Right lobe of liver (tissue), 6 donors: ENCODE results near the gene AURKAIP1. TPM values are rescaled to one million over a fixed set of nuclear protein-coding genes. Genes with fewer than 3 reads are reported as not detected.
A peak's percentile ranks its signal among the peaks of the same experiment; 100 is the strongest.
"Not testable (repeated sequence)": the region's sequence is repeated elsewhere in the genome, so short reads cannot be mapped to it uniquely, and the experiment has no call there.

Experiments used
- ATAC-seq, 4 donors: fragments of 200-7000 bp; cut with Tn5 transposase; one replicate each; pipeline ENCODE4 v1.9.1; 2020; ENCODE audit warnings: mild to moderate bottlenecking in 4 of 4, moderate library complexity in 4 of 4
- DNase-seq, 3 donors: peaks; one replicate each; pipeline ENCODE4 v3.0.0-alpha.2; 2020
- H3K27ac ChIP-seq, 3 donors: fragments of 200-600 bp; one replicate each; pipeline ENCODE4 v1.8.0; 2022
- H3K27me3 ChIP-seq, 2 donors: fragments of 200-600 bp; one replicate each; pipeline ENCODE4 v1.8.0; 2022
- H3K36me3 ChIP-seq, 4 donors: fragments of 200-600 bp; sonication (generic) in 1 of 4; one replicate each; pipeline versions ENCODE4 v1.5.1 to v1.8.0; 2017 to 2022; ENCODE audit warnings: control low read depth in 1 of 4
- H3K4me1 ChIP-seq, 4 donors: fragments of 200-600 bp; sonication (generic) in 1 of 4; one replicate each; pipeline versions ENCODE4 v1.5.1 to v1.8.0; 2017 to 2022; ENCODE audit warnings: control low read depth in 1 of 4
- H3K4me3 ChIP-seq, 3 donors: fragments of 200-600 bp; one replicate each; pipeline ENCODE4 v1.8.0; 2022
- H3K9me3 ChIP-seq, 4 donors: fragments of 200-600 bp; sonication (generic) in 1 of 4; one replicate each; pipeline versions ENCODE4 v1.5.1 to v1.8.0; 2017 to 2022; ENCODE audit warnings: control low read depth in 1 of 4
- CTCF ChIP-seq, 4 donors: fragments of 200-600 bp in 3 of 4; fragments of 450-650 bp in 1 of 4; IDR thresholded peaks; one replicate each; pipeline versions ENCODE4 v1.5.1 to v1.8.0; 2016 to 2022; ENCODE audit warnings: antibody characterized with exemption in 4 of 4, mild to moderate bottlenecking in 2 of 4
- POLR2A ChIP-seq: fragments of 450-650 bp; IDR thresholded peaks from one replicate; pipeline ENCODE4 v1.6.1; 2017; ENCODE audit warnings: antibody characterized with exemption, mild to moderate bottlenecking
- WGBS: methylation state at CpG from one replicate; pipeline ENCODE4 v1.1.6; 2018; ENCODE audit warnings: low coverage, low lambda C conversion rate; ENCODE audit not compliant: insufficient coverage; ENCODE audit errors: missing lambda C conversion rate; 5-methylcytosine and 5-hydroxymethylcytosine counted together
- intact Hi-C, 2 donors: fragments of 100-400 bp; cut with DNase I; formaldehyde crosslinking; loops; one replicate each; pipeline versions ENCODE4 v1.11.2 to v1.14.1; 2022
- total RNA-seq, 6 experiments: library from RNA; depleted of rRNA in 2 of 6; stranded (reverse); fragments of >200 nt in 2 of 6; fragmentation: NEBNext Ultra II Directional in 3 of 6; extraction: Animal tissue kit (Norgen Biotek cat#: 25700) in 3 of 6; gene quantifications; one replicate each; pipeline versions ENCODE4 v1.1.0 to v1.2.4, GENCODE V29; 2016 to 2023
- donor health status: DM: no; HTN: yes; CAD: no.
- donor health status: DM: no; HTN: no; CAD: no.
- donor health status: DM: no; HTN: no; CAD: no.
- donor health status: DM: no; HTN: yes; CAD: no.
- donor health status: DM: no; HTN: yes; CAD: no.

The AURKAIP1 gene
- total RNA-seq, 6 experiments from 2014 or later = 70.0 to 140 (median 104) TPM

GRCh38 chr1:1411626-1412025, 36.6 kb upstream of the AURKAIP1 start:
- intact Hi-C loops = no loop called here
- TF ChIP-seq CTCF (IDR thresholded peaks at IDR 0.05) (no peak), POLR2A (no peak)
- Histone ChIP-seq H3K27me3 (no peaks in the 10 kb centered on the region), H3K4me1 (peaks cover 0 to 10% (median 4%) of the 10 kb centered on the region in 4 donors), H3K4me3 (no peak overlapping the region), H3K27ac (no peak overlapping the region), H3K9me3 (no peaks in the 10 kb centered on the region), H3K36me3 (no peaks in the 10 kb centered on the region)
- no peak for ATAC-seq
- 88% methylated on average over 6 of the region's 13 CpGs for WGBS
- peak in 1 of 3 donors; percentile 49 for DNase-seq

- H3K36me3 ChIP-seq, ATAC-seq, H3K27ac ChIP-seq, H3K4me3 ChIP-seq, H3K27me3 ChIP-seq, H3K9me3 ChIP-seq, intact Hi-C loops, DNase-seq: not testable (repeated sequence)
- peaks cover 0 to 21% (median 11%) of the 10 kb centered on the region in 4 donors for H3K4me1 ChIP-seq
- 78% methylated on average over 8 of the region's 8 CpGs for WGBS
These were observed 35.2 kb upstream of the AURKAIP1 start for GRCh38 chr1:1410238-1410637.

- Histone ChIP-seq H3K4me1 (peaks cover 0 to 35% (median 13%) of the 10 kb centered on the region in 4 donors), H3K27ac (peak overlapping the region; percentile 65 to 82 (median 68)), H3K4me3 (peak overlapping the region; percentile 92 to 100 (median 100)), H3K36me3 (peaks cover 0 to 20% (median 4%) of the 10 kb centered on the region in 4 donors), H3K9me3 (no peaks in the 10 kb centered on the region), H3K27me3 (no peaks in the 10 kb centered on the region)
- intact Hi-C loops = loop anchor here in 1 of 2 donors (5.0 kb wide), 1 partner anchor 35 kb away; no protein-coding TSS in a partner anchor
- ATAC-seq (peak in 3 of 4 donors; percentile 3 to 4 (median 3)), DNase-seq (no peak)
- 3% methylated on average over 11 of the region's 41 CpGs for WGBS
- TF ChIP-seq POLR2A (no peak), CTCF (IDR thresholded peaks at IDR 0.05) (no peak)
These were observed 32.8 kb upstream of the AURKAIP1 start for GRCh38 chr1:1407636-1408318.

GRCh38 chr1:1406821-1407635, 32.0 kb upstream of the AURKAIP1 start, which contains the start of gene MRPL20:
Gene MRPL20, minus strand, starts transcription at chr1:1407293. Its CDS starts 76 bp downstream, at chr1:1407217.
- peak; percentile 95 to 98 (median 98) for ATAC-seq

More at GRCh38 chr1:1406821-1407635, 32.0 kb upstream of the AURKAIP1 start, which contains the start of gene MRPL20:
- Histone ChIP-seq H3K9me3 (no peaks in the 10 kb centered on the region), H3K27me3 (no peaks in the 10 kb centered on the region), H3K27ac (peak within 1 kb of the TSS; percentile 65 to 82 (median 68)), H3K4me3 (peak within 1 kb of the TSS; percentile 92 to 100 (median 100)), H3K4me1 (peaks cover 0 to 43% (median 15%) of the 10 kb centered on the region in 4 donors), H3K36me3 (peaks cover 0 to 26% (median 4%) of the 10 kb centered on the region in 4 donors)
- peak; percentile 95 to 96 (median 96) for DNase-seq
- TF ChIP-seq POLR2A (peak; percentile 82), CTCF (IDR thresholded peaks at IDR 0.05) (no peak)
- 3% methylated on average over 6 of the region's 98 CpGs for WGBS
- intact Hi-C loops = loop anchor here in 1 of 2 donors (5.0 kb wide), 1 partner anchor 35 kb away; no protein-coding TSS in a partner anchor
